ENCODE measurements around the gene KAT8.
"Not testable (repeated sequence)": the region's sequence is repeated elsewhere in the genome, so short reads cannot be mapped to it uniquely, and the experiment has no call there.

The KAT8 gene

GRCh38 chr16:31090540-31090939 is 26.9 kb upstream of the KAT8 start:
- Mint-ChIP-seq H3K4me1 (peaks cover 16% of the 10 kb centered on the region), H3K27ac (no peak overlapping the region), H3K27me3 (no peaks in the 10 kb centered on the region), H3K9me3 (no peaks in the 10 kb centered on the region), H3K36me3 (no peaks in the 10 kb centered on the region), H3K4me3 (no peak overlapping the region)

GRCh38 chr16:31092330-31092729 is 25.1 kb upstream of the KAT8 start:
- H3K4me1 Mint-ChIP-seq: peaks cover 24% of the 10 kb centered on the region
- H3K36me3 Mint-ChIP-seq: no peaks in the 10 kb centered on the region
- H3K27ac Mint-ChIP-seq: no peak overlapping the region
- peak overlapping the region; percentile 39 for H3K4me3 Mint-ChIP-seq
- no peaks in the 10 kb centered on the region for H3K9me3 Mint-ChIP-seq
- H3K27me3 Mint-ChIP-seq: no peaks in the 10 kb centered on the region

GRCh38 chr16:31093132-31093703 is 24.2 kb upstream of the KAT8 start:
- peak overlapping the region; percentile 54 for H3K4me3 Mint-ChIP-seq
- H3K27ac Mint-ChIP-seq: peak overlapping the region; percentile 41
- no peaks in the 10 kb centered on the region for H3K27me3 Mint-ChIP-seq
- no peaks in the 10 kb centered on the region for H3K9me3 Mint-ChIP-seq
- H3K36me3 Mint-ChIP-seq: no peaks in the 10 kb centered on the region
- peaks cover 24% of the 10 kb centered on the region for H3K4me1 Mint-ChIP-seq

- H3K36me3 Mint-ChIP-seq: no peaks in the 10 kb centered on the region
- H3K4me1 Mint-ChIP-seq: peaks cover 24% of the 10 kb centered on the region
- peak overlapping the region; percentile 99 for H3K4me3 Mint-ChIP-seq
- H3K9me3 Mint-ChIP-seq: no peaks in the 10 kb centered on the region
- H3K27ac Mint-ChIP-seq: peak overlapping the region; percentile 94
- H3K27me3 Mint-ChIP-seq: no peaks in the 10 kb centered on the region
Observed at GRCh38 chr16:31094088-31094423, 23.4 kb upstream of the KAT8 start.

- Mint-ChIP-seq H3K4me3 (peak within 1 kb of the TSS; percentile 99), H3K27ac (peak within 1 kb of the TSS; percentile 94), H3K27me3 (no peaks in the 10 kb centered on the region), H3K9me3 (no peaks in the 10 kb centered on the region), H3K36me3 (no peaks in the 10 kb centered on the region), H3K4me1 (peaks cover 24% of the 10 kb centered on the region)
Observed at GRCh38 chr16:31094424-31095120, 22.9 kb upstream of the KAT8 start, which contains the start of gene VKORC1. VKORC1 (minus strand) TSS chr16:31094797; CDS start chr16:31094729, 68 bp downstream.

GRCh38 chr16:31099860-31100638 is 17.4 kb upstream of the KAT8 start:
- no peaks in the 10 kb centered on the region for H3K36me3 Mint-ChIP-seq
- no peaks in the 10 kb centered on the region for H3K27me3 Mint-ChIP-seq
- H3K4me3 Mint-ChIP-seq: no peak overlapping the region
- no peaks in the 10 kb centered on the region for H3K9me3 Mint-ChIP-seq
- H3K4me1 Mint-ChIP-seq: peaks cover 12% of the 10 kb centered on the region
- no peak overlapping the region for H3K27ac Mint-ChIP-seq

- H3K36me3 Mint-ChIP-seq, H3K27me3 Mint-ChIP-seq, H3K27ac Mint-ChIP-seq, H3K4me3 Mint-ChIP-seq, H3K4me1 Mint-ChIP-seq, H3K9me3 Mint-ChIP-seq: not testable (repeated sequence)
Observed at GRCh38 chr16:31100876-31101641, 16.4 kb upstream of the KAT8 start.

GRCh38 chr16:31105677-31106213 is 11.7 kb upstream of the KAT8 start:
- no peaks in the 10 kb centered on the region for H3K27me3 Mint-ChIP-seq
- H3K4me1 Mint-ChIP-seq: peaks cover 19% of the 10 kb centered on the region
- H3K9me3 Mint-ChIP-seq: no peaks in the 10 kb centered on the region
- no peaks in the 10 kb centered on the region for H3K36me3 Mint-ChIP-seq
- no peak overlapping the region for H3K27ac Mint-ChIP-seq
- peak overlapping the region; percentile 26 for H3K4me3 Mint-ChIP-seq

- peaks cover 19% of the 10 kb centered on the region for H3K4me1 Mint-ChIP-seq
- peak overlapping the region; percentile 90 for H3K4me3 Mint-ChIP-seq
- no peaks in the 10 kb centered on the region for H3K27me3 Mint-ChIP-seq
- no peak overlapping the region for H3K27ac Mint-ChIP-seq
- no peaks in the 10 kb centered on the region for H3K9me3 Mint-ChIP-seq
- no peaks in the 10 kb centered on the region for H3K36me3 Mint-ChIP-seq
Observed at GRCh38 chr16:31106509-31107464, 10.7 kb upstream of the KAT8 start.

- peak overlapping the region; percentile 90 for H3K4me3 Mint-ChIP-seq
Observed at GRCh38 chr16:31107465-31107867, 10.0 kb upstream of the KAT8 start.

GRCh38 chr16:31108035-31108793 is 9.2 kb upstream of the KAT8 start, which contains the start of gene BCKDK:
BCKDK (plus strand) TSS chr16:31108386; CDS start chr16:31109224, 838 bp downstream.
- H3K4me3 Mint-ChIP-seq: peak within 1 kb of the TSS; percentile 90

More at GRCh38 chr16:31107465-31107867, 10.0 kb upstream of the KAT8 start:
- no peaks in the 10 kb centered on the region for H3K36me3 Mint-ChIP-seq
- H3K27ac Mint-ChIP-seq: peak overlapping the region; percentile 93
- peaks cover 19% of the 10 kb centered on the region for H3K4me1 Mint-ChIP-seq
- H3K9me3 Mint-ChIP-seq: no peaks in the 10 kb centered on the region
- H3K27me3 Mint-ChIP-seq: no peaks in the 10 kb centered on the region

GRCh38 chr16:31108794-31109558 is 8.5 kb upstream of the KAT8 start:
- H3K9me3 Mint-ChIP-seq: no peaks in the 10 kb centered on the region
- H3K27me3 Mint-ChIP-seq: no peaks in the 10 kb centered on the region
- H3K4me1 Mint-ChIP-seq: peaks cover 19% of the 10 kb centered on the region

More at GRCh38 chr16:31108035-31108793, 9.2 kb upstream of the KAT8 start, which contains the start of gene BCKDK:
- H3K36me3 Mint-ChIP-seq: no peaks in the 10 kb centered on the region
- H3K4me1 Mint-ChIP-seq: peaks cover 19% of the 10 kb centered on the region
- H3K27ac Mint-ChIP-seq: peak within 1 kb of the TSS; percentile 93
- H3K27me3 Mint-ChIP-seq: no peaks in the 10 kb centered on the region
- H3K9me3 Mint-ChIP-seq: no peaks in the 10 kb centered on the region

GRCh38 chr16:31109622-31110021 is 7.8 kb upstream of the KAT8 start:
- H3K9me3 Mint-ChIP-seq: no peaks in the 10 kb centered on the region
- H3K27ac Mint-ChIP-seq: peak overlapping the region; percentile 68
- peaks cover 19% of the 10 kb centered on the region for H3K4me1 Mint-ChIP-seq
- H3K4me3 Mint-ChIP-seq: peak overlapping the region; percentile 87
- no peaks in the 10 kb centered on the region for H3K36me3 Mint-ChIP-seq
- no peaks in the 10 kb centered on the region for H3K27me3 Mint-ChIP-seq

More at GRCh38 chr16:31108794-31109558, 8.5 kb upstream of the KAT8 start:
- peak overlapping the region; percentile 87 for H3K4me3 Mint-ChIP-seq
- no peaks in the 10 kb centered on the region for H3K36me3 Mint-ChIP-seq
- no peak overlapping the region for H3K27ac Mint-ChIP-seq
